GM12801 (cell line): Measurements from ENCODE around the gene REXO1.

ENCODE experiments used
- TF ChIP-seq, protein P1 (sequence below): IDR thresholded peaks from one replicate; pipeline ENCODE4 v1.5.1; 2011; ENCODE audit warnings: control low read depth; ENCODE audit not compliant: insufficient read length; ENCODE audit errors: extremely low read depth

REXO1 gene

DNA sequence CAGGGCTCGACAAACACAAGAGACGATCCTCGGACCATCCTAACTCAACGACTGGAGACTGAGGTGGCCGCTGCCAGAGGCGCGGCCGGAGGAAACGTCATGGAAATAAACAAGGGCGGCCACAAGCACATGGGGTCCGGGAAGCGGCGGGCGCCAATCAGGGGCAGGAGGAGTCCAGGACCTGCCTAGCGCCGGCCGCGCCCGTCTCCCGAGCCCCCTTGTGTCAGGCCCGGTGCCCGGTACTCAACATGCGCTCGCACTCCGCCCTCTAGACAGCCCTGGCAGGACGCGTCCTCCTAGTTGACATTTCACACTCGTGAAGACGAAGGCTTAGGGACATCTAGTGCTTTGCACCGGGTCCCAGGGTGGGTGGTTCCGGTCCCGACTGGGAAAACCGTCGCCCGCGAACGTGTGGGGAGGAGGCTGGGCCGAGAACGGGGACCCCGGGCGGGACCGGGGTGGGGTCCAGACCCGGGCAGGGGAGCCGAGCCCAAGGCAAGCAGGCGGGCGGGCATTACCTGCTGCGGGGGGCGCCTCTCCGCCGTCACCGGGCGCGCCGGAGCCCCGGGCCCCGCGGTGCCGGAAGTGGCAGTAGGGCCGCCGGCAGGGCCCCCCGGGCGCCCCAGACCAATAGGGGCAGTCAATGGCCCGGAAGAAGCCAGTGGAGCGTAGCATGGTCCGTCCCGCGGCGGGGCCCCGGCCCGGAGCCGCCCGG lies 442 bp downstream of the REXO1 start:
- TF ChIP-seq, protein P1, sequence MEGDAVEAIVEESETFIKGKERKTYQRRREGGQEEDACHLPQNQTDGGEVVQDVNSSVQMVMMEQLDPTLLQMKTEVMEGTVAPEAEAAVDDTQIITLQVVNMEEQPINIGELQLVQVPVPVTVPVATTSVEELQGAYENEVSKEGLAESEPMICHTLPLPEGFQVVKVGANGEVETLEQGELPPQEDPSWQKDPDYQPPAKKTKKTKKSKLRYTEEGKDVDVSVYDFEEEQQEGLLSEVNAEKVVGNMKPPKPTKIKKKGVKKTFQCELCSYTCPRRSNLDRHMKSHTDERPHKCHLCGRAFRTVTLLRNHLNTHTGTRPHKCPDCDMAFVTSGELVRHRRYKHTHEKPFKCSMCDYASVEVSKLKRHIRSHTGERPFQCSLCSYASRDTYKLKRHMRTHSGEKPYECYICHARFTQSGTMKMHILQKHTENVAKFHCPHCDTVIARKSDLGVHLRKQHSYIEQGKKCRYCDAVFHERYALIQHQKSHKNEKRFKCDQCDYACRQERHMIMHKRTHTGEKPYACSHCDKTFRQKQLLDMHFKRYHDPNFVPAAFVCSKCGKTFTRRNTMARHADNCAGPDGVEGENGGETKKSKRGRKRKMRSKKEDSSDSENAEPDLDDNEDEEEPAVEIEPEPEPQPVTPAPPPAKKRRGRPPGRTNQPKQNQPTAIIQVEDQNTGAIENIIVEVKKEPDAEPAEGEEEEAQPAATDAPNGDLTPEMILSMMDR, result no peak

DNA sequence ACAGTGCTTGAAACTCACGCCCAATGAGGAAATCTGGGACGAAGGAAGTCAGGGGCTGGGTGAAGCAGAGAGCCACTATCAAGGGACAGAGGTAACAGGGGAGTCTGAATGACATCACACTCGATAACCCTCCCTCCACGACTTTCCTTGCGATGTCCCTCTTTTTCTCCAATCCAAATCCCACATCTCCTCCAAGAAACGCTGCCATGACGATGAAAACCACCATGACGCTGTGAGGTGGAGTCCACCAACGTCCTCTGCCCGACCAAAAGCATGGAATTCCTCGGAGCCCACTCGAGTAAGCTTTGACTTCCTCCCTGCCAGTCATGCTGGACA lies 967 bp downstream of the REXO1 start:
- TF ChIP-seq, protein P1, result no peak

DNA sequence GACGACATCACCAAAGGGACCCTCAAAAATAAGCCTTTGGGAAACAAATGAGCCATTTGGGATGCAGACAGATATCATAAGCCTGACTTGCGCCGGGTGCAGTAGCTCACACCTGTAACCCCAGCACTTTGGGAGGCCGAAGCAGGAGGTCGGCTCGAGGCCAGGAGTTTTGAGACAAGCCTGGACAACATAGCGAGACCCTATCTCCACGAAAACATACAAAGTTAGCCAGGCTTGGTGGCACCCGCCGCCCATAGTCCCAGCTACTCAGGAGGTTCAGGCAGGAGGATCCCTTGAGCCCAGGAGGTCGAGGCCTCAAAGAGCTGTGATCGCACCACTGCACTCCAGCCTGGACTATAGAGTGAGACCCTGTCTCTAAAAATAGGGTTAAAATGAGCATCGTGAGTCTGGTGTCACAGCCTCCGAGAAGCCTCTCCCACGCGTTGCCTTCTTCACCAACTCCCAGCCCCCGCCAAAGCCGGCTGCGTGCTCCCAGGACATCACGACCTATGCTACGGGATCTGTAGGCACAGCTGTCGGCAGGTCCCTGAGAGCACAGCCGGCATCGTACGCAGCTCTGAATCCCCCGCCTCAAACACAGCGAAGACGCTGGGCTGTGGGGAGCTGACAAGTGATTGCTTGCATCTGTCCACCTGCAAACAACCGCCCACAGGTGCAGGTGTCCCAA lies 1.6 kb downstream of the REXO1 start:
- TF ChIP-seq, protein P1, result no peak

DNA sequence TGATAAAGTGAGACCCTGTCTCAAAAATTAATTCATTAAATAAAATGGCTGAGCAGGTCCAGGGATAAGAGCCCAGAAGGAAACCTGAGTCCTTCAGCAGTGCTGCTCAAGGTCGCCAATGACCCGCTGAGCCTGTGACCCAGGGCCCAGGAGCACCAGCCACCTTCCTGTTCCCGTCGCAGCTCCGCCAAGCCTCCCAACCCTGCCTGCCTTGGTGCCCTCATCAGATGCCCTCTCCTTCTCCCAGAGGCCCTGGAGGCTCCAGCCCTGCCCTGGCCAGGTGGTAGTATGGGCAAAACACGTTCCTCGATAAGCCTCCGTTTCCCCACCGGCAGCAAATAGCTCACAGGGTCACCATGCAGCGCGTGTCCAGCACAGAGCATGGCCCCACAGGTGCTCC lies 2.6 kb downstream of the REXO1 start:
- TF ChIP-seq, protein P1, result no peak

DNA sequence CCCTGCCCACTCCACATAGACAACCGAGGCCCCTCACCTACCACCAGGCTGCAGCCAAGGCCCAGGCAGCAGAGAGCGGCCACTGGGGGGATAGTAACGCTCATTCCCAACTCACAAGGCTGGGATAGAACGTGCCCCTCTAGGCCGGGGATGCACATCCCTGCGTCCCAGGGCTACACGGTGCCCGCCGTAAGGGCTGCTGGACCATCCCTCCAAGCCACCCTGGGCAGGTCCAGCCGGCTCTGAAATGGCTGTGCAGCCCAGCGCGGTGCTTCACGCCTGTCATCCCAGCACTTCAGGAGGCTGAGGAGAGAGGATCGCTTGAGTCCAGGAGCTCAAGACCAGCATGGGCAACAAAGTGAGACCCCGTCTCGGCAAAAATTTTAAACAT lies 3.2 kb downstream of the REXO1 start:
- TF ChIP-seq, protein P1, result no peak

DNA sequence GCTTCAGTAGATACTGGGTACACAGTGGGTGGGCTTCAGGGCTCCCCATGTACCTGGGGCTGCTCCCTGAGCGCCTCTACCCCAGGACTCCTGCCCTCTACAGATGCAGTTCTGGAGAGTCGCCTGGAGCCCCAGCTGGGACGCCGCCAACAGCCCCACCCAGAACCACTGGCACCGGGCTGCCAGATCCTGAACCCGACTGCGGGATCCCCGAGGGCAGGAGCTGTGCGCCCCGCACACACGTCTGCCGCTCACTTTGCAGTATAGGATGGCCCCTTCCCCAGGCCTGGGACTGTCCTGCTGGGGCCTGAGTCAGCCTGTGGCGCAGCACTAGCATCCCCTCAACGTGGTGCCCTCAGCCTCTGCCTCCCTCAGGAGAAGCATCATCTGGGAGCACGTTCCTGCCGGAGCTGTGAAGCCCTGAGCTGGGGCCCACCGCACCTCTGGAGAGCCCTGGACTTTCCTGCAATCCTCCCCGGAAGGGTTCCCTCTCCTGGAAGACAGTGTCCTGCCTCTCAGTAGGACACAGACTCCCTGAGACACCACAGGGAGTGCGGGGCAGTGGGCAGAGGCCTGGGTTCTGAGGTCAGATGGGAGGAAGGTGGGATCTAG lies 3.7 kb downstream of the REXO1 start:
- TF ChIP-seq, protein P1, result no peak

DNA sequence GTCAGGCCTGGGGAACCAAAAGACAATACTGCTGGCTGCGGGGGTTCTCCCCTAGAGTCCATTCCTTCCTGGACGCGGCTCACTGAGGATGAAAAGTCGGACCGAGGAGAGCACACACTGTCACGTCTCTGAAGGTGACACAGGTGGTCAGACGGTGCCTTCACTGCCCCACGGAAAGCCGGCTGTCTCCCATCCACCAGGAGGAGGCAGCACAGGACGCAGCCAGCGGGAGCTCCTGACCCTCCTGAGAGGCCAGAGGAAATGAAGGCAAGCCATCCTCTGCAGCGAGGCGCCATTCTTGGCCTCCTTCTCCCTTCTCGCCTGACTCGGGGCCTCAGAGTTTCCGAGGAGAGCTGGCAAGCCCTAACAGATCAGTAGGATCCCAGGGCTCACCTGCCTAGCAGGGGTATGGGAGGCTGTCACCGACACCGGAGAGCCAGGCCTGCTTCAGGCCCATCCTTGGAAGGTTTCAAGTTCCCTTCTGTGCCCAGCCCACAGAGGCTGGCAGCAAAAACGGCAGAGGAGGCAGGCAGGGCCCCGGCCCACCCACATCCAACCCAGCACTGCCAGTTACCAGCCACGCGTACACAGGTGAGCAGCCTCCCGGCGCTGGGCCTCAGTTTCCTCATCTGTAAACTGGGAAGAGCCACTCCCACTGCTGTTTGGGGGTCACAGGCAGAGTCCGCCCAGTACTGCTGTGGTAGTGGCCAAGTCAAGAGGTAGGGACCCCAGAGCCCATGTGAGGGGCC lies 4.5 kb downstream of the REXO1 start:
- TF ChIP-seq, protein P1, result no peak
